Amygdala (tissue), 56 donors: Measurements from ENCODE around the gene GRIK3.

Experiments
- DNase-seq, 56 donors: peaks; one replicate each; lab custom pipeline; 2025; lab: John Stamatoyannopoulos, UW

GRIK3 gene

DNA sequence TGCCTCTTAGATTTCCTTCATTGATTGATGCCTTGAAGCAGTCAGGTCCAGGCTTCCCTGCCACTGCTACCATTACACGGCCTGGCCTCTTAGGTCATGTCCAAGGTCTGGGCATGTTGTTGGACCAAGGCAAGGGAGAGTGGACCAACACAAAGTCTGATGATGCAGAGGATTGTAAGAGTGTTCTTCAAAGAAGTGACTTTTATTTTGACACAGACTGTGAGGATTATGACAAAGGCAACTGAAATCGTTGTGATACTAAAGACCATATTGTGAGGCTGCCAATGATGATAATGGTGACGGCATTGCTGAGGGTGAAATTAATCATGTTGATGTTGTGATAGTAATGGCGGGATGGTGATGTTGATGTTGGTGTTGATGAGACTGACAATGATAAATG is 149.5 kb downstream of the GRIK3 start:
- DNase-seq = no peak

DNA sequence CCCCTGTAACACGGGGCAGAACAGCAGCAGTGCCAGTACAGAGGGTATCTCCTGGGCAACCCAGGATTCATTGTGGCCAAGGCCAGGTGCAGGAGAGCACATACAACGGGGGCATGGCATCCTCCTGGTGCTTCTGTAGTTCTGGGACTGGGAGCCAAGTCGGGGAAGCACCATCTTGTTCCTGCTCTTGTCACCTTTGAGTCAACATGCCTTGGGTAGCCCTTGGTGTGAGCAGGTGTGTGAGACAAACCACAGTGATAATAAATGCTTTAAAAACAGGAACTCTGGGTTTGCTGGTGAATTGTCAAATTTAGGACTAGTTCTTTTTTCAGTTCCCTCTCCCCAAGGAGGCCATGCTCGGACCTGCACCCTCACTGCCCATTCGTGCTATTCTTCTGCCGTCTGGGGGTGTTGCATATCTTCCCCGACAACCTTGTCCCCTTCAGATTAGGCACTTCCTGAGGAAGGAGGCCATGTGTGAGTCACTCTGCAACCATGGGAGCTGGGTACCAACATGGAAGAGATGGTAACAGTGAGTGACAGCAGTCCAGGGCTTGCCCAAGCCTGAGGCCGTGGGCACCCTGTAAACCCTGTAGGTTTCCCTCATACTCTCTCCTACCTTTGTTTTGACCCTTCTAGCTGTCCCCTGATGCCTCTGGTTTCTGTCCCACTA is 150.2 kb downstream of the GRIK3 start:
- no peak for DNase-seq

DNA sequence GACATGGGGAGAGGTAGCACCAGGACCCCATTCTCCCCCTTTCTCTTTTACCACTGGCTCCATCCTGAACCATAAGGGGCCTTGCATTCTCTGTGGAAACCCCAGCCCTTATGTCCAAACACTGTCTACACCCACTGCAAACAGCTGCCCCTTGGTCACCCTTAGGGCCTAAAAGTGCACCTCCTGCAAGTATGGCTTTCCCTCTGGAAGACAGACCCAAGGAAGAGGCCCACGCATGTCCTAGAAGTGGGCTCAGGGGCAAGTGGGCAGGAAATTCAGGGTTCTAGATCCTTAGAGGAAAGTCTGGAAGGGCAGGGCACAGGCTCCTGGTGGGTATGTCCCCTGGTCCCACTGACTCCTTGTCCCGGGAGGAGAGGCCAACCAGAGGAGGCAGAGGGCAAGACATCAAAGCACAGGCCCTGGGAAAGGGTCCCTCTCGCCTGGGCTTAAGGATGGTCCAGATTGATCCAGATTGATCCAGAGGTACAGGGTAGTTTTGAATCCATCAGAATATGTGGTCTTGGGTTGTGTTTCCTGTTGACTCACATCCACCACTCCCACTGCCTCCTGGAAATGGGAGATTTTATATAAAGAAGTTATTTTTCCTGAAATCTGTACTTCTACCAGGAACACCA is 150.9 kb downstream of the GRIK3 start:
- no peak for DNase-seq

DNA sequence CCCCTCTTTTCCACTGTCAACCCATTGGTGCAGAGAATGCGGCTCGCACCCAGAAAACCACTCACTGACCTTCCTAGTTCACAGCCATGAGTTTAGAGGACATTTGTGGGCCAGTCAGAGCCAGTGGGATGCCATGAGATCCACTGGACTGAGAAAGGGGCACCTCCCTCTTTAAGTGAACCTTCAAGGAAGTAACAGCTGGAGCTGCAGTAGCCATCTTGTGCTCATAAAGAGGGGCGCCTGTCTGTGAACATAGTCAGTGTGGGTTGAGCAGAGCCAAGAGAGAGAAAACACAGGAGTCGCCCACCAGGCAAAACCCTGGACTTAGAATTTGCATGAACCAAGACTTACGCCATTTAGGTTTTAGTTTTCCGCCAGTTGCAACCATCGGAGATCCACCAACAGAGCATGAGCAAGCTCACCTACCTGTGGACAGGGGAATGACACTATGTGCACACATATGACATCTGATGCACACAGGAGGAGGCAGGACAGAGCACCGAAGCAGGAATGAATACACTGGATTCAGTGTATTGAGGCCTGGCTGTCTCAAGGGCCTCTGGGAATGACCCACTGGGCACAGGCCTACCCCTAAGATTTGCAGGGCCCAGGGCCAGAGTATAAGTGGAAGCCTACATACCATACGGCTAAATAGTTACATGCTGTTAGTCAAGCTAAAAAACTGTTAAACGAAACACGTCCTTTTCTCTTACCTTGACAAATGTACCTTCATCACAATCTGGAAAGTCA is 151.6 kb downstream of the GRIK3 start:
- no peak for DNase-seq

DNA sequence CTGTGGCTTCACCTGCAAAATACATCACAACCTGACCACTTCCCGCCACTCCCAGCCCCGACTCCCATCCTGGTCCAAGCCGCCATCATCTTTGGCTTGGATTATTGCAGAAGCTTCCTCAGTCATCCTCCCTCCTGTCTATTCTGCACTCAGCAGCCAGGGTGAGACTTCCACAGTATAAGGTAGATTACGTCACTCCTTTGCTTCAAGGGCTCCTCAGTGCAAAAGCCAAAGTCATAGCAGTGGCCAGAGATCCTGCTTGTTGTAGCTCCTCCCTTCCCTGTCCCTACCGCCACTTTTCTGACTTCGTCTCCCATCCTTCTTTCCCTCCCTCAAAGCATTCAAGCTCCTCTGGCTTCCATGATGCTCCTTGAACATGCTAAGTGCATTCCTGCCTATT is 152.8 kb downstream of the GRIK3 start:
- DNase-seq = no peak

DNA sequence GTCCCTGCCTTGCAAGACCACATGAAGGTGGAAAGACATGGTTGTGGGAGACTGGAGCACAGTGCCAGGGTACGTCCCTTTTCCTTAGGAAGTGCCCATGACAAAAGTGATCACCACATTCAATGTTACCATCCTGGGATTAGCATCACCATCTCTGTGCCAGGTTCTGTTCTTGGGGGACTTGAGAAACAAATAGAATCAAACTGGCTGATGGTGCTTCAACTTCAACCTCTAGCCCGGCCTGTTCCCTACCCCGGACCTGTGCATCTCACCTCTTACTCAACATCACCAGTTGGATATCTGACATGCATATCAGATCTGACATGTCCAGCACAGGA is 153.3 kb downstream of the GRIK3 start:
- DNase-seq = no peak

DNA sequence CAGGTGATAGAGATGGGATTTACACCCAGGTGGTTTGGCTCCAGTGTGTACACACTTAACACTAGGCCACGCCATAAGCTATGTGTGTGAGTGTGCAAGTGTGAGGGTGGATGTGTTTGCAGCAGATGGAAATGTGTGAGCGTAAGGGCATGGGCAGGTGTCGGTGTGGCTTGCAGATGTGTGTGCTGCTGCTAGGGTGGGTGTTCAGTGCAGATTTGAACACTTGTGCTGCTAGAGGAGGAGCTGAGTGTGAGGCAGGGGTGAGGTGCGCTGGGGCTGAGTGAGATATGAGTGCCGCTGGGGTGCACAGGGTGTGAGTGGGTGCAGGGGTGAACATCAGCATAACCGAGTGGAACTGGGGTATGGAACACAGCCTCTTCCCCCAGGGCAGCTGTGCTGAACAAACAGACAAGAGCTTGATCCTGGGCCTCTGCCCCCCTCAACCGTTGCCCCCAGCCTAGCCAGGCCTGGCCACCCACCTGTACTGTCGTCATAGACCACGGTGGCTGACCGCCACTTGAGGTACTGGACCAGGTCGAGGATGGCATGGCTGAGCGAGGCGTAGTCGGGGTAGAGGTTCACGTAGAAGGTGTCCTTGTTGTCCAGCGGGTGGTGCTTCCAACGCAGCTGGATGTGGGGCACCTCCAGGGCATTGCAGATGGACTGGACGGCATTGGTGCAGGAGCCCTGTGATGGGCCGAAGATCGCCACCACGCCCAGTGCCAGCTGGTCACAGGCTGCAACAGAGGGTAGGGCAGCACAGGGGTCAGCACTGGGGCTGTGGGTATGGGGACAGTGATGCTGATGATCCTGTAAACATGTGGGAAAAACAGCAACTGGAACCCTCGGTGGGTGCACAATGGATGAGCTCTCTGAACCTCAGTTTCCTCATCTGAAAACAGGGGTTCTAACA is 153.9 kb downstream of the GRIK3 start:
- no peak for DNase-seq

DNA sequence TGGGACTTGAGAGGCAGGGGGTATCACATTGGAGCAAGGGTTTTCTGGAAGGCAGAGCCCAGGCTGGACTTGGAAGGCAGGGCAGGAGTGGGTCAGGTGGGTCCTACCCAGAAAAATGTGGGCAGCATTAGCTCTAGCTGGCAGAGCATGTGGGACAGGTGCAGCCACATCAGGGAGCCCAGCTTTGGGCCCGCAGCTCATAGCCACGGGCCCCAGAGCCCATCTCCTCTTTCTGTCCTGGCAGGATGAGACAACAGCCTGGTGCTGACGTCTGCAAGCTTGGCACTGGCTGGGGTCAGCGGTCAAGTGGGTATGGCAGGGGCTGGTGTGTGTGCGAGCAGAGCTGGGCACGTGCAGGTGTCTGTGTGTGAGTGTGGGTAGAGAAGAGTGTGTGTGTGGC is 154.7 kb downstream of the GRIK3 start:
- DNase-seq = no peak

DNA sequence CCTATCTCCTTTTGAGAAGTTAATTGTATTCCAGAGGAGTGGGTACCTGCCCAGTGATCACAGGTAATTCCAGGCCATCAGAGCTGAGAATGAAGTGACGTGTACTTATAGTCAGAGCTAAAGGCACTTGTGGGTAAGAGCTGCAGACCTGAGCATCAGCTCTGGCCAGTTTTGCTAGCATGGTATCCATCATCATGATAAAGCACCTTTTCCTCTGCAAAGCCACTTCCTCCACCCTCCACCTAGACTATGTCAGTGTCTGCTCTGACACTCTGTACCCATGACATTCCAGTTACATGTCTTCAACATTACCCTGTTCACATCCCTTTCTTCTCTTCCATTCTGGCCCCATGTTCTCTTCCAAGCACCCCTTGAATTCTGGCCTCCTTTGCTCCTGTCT is 157.3 kb downstream of the GRIK3 start:
- no peak for DNase-seq

DNA sequence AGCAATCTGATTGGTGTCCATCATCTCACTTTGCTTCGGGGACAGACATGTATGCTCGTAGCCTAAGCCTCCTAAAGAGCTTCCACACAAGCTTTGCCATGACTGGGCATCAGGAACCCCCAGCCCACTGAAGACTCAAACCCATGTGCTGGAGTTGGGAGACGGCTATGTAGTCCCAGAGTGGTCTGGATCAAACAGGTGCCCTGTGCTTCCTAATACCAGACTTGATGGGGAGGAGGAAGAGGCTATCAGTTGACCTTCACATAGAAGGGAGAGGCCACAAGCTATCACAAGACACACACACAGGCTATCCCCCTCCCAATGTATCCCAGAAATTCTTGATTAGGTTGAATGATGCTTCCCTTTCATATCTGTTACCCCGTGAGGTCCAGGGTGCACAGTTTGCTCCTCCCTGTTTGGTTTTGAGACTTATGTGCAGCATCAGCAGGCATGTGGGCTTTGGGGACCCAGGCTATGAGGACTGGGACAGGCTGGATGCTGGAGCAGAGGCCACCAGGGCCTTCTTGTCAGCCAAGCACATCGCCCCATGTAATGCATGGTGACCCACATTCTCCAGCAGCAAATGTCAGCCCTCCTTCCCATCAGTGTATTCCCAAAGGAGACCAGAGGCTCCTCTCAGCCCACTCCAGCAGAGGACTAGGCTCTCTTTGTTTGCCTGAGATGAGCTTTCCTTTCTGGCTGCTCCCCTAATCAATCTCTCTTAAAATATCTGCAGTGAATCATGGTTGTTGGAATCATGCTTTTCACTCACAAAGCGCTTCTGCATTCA is 159.8 kb downstream of the GRIK3 start:
- DNase-seq = no peak

DNA sequence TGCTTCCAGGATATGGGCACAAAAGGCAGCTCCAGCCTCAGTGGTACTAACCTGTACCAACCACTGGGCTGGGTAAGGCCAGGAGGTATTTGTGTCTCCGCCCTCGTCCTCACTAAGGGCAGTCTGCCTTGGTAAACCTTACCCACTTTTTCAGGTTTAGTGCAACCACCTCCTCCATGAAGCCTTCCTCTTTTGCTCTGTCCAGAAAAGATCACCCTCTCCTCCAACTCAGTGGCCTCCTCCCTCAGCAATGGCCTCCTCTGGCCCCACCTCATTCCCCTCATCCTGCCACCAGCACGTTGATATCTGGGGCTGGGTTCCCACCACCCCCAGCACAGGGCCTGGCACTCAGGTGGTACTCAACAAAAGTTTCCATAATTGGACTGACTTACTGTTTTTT is 161.5 kb downstream of the GRIK3 start:
- no peak for DNase-seq

DNA sequence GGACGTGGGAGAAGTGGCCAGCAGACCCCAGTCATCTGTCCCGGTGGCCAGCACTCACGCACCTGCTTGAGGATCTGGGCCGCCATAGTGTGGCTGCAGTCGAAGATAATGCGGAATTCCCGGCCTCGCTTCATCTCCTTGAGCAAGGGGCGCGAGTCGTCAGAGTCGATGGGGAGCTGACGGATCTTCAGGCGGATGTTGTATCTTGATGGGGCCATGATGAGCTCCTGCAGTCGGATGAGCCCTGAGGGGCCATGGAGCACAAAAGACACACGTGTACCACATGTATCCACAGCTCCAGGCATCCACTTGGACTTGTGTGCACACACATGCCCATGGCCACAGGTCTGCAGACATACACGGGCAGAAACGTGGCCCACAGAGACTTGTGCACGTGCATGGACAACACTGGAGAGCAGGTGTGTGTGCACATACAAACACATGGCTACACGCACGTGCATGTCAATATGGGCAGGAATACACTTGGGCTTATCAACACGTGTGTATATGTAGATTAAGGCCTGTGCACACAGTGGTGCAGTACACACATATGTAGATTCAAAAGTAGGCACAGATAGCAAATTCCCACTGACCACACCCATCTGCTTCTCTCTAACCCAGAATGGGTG is 162.1 kb downstream of the GRIK3 start:
- DNase-seq = no peak

DNA sequence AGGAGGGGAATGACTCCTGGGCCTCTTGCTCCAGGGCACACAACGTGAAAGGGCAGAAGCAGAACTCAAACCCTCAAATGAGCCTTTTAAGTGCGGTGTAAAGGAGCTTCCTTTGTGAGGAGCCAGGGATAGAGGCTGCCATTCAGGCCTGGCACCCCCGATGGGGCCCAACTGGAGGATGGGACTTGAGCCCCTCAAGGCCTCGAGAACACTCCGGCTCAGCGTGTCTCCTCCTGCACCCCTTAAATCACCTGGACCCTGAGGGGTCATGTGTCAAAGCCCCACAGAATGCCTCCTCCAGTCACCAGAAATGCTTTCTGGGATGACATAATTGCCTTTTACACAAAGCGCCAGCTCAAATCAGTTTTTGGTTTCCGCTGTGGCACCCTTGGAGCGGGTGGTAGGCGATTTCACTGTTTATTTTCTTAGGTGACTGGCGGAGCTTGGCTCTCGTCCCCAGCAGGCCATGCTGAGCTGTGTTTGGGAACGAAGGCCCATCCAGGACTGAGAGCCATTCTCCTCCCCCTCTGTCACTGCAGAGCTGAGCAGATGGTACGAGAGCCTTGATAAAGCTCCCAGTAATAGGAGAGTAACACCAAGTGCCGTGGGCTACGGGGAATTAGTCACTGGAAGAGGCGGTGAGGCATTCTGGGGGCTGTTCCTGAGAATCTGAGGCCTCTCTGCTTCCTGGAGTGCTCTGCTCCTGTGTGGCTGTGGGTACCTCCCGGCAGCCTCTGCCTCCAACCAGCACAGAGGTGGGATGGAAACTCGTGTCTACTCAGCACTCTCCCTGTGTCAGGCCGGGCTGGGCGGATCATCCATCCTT is 163.0 kb downstream of the GRIK3 start:
- peak in 40 of 56 donors; percentile 3 to 81 (median 37) for DNase-seq

DNA sequence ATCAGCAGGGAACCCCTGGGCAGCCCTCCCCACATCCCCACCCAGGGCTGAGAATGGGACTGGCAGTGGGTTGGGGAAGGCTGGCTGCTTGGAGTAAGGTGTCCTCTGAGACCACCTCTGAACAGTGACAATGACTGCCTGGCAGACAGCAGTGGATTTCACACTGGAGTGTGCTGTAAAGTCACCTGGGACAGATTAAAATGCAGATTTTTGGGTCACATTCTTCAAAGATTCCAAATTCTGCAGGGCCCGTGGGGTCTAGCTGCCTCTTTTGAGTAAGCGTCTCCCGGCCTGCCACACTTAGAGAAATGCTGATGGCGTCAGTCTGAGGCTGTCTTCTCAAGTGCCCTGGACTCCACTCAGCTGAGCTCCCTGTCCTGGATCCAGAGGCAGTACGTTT is 164.5 kb downstream of the GRIK3 start:
- no peak for DNase-seq

DNA sequence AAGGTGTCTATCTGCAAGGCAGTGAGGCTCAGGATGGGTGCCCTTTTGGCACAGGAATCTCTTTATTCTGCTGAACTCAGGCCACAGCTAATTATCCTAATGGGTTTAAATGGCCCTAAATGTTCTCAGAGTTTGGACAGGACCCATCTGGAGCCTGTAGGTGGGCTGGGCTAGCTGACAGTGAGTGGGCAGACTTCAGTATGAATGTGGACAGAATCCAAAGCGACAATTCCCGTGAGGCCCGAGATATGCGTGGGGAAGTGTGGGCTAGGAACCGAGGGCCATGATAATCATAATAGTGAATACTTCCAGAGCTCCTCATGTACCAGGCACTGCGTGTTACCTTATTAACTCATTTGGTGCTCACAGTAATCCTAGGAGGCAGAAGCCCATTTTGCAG is 165.3 kb downstream of the GRIK3 start:
- DNase-seq = peak in 4 of 56 donors; percentile 6 to 36 (median 10)

DNA sequence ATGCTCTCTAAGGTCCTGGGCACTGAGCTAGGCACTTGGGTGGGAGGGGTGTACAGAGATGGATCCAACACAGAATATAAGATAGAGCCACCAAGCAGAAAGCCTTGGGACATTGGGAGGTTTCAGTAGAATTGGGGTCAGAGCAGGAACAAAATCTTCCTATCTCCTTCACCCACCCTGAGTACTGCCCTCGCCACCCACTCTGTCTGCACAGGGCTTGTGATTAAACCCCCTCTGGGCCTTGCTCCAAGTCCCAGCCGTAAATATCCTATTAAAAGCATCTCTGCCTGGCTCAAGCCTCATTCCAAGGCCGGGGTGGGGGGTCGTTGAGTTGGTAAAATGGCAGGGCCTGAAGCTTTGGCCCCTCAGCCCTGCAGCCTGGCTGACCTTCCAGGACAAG is 166.7 kb downstream of the GRIK3 start:
- DNase-seq = no peak

DNA sequence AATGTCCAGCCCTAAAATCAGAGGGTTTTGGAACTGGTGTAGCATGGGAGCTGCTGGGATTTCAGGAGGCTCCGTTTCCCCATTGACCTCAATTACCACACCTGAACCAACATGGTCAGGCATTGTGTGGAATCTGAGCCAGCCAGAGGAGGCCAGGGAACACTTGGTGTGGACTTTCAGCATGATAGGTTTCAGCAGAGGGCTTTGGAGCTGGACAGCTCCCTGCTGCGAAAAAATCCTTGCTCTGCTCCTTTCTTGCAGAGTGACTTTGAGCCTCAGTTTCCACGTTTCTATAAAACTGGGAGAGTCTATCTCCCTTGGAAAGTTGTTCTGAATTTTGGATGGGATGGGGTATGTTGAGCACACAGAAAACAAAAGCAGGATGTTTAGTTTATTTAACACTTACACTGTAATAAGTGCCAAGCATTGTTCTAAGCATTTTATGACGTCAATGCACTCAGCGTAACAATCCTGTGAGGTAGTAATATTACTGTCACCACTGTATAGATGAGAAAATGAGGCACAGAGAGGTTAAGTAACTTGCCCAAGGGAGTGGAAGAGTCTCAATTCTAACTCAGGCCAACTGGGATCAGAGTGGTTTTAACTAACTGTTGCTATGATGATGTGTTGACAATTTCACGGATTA is 168.0 kb downstream of the GRIK3 start:
- no peak for DNase-seq

DNA sequence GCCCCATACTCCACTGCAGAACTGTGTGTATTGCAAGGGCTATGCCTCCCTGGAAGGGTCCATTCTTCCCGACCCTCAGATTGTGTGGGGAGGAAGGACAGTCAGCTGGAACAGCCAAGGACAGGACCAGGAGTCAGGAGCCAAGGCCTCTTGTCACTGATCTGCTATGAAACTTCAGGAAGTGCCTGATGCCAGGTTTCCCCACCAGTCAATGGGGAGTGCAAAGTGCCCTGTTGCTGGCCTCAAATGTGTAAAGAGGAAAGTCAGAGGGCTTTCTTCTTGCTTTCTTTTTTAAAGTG is 168.8 kb downstream of the GRIK3 start:
- DNase-seq = no peak
